Frontal cortex (tissue), 1 donor: ENCODE data around the gene CCNK. TPM values are rescaled to one million over a fixed set of nuclear protein-coding genes. Genes with fewer than 3 reads are reported as not detected.

Experiments
- small RNA-seq: library from RNA; depleted of rRNA; stranded (forward); fragments of <200 nt; gene quantifications from one replicate; pipeline ENCODE3, GENCODE V24; 2014
- total RNA-seq: library from RNA; depleted of rRNA; stranded (reverse); fragments of >200 nt; gene quantifications from one replicate; pipeline ENCODE4 v1.2.3, GENCODE V29; 2014

The CCNK gene
- total RNA-seq, 1 donor from 2014 or later = 19.2 TPM

Small RNAs within 50 kb of the gene (small RNA-seq; reads per million reads assigned to genes)
- gene RNU6-91P = not detected

Other genes with a start within 250 kb of the CCNK start
- gene BCL11B, start 209.2 kb upstream of the CCNK start, total RNA-seq = 58.3 TPM
- 119 TPM for gene SETD3, start 550 bp upstream of the CCNK start, total RNA-seq
- gene CCDC85C, start 122.8 kb downstream of the CCNK start, total RNA-seq = 9.8 TPM
- 5.3 TPM for gene HHIPL1, start 163.7 kb downstream of the CCNK start, total RNA-seq
- 4.5 TPM for gene CYP46A1, start 202.9 kb downstream of the CCNK start, total RNA-seq